ENCODE data around the gene WDR93.

WDR93 gene

DNA sequence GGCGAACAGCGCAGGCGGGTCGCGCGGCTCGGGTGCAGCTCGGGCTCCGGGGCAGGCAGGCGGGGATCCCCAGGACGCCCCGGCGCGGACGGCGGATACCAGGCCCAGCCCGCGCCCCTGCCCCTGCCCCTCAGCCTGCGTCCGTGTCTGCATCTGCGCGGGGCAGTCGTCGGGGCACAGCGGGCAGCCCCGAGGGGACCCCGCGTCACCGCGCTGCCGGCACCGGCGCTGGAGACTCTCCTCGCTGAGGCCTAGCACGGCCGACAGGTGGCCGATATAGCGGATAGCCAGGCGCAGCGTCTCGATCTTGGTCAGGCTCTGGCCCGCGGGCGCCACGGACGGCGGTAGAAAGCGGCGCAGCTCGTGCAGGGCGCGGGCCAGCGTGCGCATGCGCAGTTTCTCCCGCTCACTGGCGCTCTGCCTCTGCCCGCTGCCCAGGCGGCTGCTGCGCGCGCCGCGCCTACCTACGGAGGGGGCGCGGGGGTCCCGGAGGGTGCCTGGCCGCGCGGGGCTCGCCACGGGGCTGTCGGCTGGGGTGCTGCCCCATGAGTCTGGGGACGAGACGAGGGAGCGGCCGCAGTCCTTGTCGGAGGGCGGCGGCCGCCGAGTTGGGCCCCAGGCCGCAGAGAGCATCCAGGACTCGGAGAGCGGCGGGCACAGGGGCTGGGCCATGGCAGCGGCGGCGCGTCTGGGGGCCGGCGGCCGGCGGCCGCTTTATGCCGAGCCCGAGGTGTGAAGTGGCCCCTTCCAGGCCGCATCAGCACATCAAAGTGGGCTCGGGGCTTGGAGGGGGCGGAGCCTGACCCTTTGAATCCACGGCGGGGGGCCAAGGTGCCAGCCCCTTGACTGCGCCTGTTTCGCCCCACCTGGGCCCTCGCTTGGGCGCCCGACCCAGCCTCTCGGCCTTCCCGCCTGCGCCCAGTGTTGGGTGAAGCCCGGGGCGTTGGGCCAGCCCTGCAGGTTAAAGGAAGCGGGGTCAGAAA, 60.2 kb downstream of the WDR93 start, which contains the start of gene MESP1:
TSS of gene MESP1 (minus strand) at position 690 of the 983 bp plus-strand sequence. CDS start at position 672, 18 bp downstream.
- DNase-seq = peak; percentile 74

DNA sequence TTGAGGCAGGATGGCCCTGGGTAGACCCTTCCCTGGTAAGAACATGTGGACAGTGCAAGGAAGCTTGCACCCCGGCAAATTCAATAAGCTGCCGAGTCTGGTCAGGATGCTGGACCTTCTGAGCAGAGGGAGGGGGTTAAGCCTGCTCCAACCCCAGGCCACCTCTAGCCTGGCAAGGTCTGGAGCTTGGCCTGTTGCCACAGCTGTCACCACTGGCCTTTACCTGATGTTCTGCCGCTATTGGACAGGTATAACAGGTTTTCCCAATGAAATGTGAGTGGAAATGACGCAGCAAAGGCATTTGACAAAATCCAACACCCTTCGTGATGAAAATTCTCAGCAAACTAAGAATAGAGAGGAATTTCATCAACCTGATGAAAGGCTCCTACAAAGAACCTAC, 61.1 kb downstream of the WDR93 start:
- no peak for DNase-seq

DNA sequence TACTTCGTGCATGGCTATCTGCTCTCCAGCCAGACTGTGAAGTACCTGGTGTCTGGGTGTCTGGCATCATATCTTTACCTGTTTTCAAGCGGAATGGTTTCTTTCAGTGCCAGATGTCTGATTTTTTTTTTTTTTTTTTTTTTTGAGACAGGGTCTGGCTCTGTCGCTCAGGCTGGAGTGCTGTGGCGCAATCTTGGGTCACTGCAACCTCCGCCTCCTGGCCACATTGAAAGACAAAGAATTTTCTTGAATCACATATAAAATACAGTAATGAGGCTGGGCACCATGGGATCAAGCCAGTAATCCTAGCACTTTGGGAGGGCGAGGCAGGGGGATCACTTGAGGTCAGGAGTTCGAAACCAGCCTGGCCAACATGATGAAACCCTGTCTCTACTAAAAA, 63.2 kb downstream of the WDR93 start:
- no peak for DNase-seq

DNA sequence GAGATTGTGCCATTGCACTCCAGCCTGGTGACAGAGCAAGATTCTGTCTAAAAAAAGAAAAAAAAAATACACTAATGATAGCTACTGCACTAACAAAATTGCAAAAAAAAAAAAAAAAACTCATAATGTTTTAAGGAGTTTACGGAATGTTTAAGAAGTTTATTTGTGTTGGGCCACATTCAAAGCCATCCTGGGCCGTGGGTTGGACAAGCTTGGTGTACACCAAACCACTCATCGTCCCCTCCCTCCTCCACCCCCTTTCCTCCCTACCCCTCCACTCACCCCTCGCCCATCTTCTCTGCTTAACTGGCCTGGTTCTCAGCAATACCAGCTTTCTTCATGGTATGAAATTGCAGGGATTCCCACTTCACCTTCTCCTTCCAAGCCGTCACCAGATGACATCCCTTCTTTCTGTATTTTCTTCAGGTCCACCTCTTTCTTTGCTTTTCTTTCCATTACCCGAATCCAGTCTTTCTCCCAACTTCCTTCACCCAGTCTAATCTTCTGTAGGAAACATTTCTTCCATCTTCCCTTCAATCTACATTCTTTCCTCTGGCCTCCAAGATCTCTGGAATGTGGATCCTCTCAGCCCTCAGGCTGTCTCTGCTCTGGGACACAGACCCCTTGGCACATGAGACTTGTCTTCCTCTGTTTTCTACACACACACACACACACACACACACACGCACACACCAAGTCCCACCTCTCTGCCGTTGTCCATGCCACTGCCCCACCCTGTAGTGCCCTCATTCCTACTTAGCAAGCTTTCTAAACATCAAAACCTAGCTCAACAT, 63.9 kb downstream of the WDR93 start:
- DNase-seq = no peak

DNA sequence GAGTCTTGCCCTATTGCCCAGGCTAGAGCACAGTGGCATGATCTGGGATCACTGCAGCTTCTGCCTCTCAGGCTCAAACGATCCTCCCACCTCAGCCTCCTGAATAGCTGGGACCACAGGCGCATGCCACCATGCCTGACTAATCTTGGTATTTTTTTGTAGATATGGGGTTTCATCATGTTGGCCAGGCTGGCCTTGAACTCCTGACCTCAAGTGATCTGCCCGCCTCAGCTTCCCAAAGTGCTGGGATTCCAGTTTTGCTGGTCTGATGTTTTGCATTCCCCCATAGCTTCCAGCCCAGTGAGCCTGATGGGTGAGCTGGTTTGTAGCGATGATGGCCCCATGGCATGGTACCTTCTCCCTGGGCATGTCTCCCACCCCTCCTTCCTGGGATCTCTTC, 65.1 kb downstream of the WDR93 start:
- DNase-seq = no peak

DNA sequence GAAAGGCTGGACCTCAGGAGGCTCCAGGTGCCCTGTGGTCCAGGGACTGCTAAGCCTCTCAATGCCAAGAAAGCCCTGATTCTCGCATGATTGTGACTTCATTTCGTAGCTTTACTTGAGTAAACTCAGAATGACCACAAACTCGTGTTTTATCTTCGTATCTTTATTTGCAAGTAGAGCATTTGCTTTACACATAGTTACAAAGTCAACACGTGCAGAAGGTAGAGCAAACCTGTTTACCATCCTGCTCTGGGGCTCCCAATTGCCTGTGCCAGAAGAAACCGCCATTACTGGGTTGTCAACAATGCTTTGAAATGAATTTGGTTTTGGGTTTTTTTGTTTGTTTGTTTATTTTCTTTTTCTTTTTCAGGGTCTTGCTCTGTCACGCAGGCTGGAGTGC, 66.3 kb downstream of the WDR93 start:
- DNase-seq = no peak

DNA sequence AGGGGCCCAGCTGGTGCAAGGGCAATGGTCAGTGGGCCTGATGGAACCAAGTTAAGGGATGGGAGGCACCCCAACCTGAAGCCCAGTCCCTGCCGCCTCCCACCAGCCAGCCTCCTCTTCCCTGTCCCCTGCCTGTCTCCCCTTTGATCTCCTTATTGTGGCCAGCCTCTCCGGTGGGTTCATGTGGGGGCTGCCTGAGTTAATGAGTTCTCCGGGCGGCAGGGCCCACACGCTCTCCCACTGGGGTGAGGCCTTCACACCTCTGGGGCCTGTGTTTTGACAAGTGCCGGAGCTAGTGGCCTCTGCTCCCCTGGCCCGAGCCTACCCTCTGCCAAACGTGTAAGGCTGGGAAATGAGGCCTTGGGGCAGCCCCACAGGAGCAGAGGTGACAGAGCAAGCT, 67.7 kb downstream of the WDR93 start:
- no peak for DNase-seq

DNA sequence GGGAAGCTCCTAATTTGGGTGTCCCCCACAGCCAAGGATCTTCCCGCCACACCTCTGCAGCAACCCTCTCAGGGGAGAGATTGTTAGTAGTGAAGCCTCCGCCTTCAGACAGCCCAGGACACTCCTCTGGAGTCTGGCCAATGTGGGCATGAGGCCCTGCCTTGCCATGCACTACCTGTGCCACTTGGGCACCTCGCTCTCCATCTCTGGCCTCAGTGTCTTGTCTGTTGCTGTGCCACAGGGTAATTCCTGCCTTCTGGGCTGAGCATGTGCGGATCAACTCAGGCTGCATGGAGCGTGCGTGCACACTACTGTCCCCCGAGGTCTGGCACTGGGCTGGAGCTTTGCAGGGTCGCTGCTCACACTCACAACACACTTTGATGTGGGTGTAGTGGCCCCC, 68.4 kb downstream of the WDR93 start:
- no peak for DNase-seq

DNA sequence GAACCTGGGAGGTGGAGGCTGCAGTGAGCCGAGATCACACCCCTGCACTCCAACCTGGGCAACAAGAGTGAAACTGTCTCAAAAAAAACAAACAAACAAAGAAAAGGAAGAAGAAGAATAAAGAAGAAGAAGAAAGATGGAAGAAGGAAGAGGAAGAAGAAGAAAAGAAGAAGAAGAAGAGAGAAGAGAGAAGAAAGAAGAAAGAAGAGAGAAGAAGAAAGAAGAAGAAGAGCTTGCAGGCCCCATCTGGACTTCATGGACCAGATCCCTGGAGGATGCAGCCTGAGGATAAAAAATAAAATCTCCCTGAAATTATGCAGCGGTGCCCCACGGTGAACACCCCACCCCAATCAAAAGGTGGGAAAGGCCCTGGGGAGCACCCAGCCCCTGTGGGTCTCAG, 69.2 kb downstream of the WDR93 start:
- no peak for DNase-seq

DNA sequence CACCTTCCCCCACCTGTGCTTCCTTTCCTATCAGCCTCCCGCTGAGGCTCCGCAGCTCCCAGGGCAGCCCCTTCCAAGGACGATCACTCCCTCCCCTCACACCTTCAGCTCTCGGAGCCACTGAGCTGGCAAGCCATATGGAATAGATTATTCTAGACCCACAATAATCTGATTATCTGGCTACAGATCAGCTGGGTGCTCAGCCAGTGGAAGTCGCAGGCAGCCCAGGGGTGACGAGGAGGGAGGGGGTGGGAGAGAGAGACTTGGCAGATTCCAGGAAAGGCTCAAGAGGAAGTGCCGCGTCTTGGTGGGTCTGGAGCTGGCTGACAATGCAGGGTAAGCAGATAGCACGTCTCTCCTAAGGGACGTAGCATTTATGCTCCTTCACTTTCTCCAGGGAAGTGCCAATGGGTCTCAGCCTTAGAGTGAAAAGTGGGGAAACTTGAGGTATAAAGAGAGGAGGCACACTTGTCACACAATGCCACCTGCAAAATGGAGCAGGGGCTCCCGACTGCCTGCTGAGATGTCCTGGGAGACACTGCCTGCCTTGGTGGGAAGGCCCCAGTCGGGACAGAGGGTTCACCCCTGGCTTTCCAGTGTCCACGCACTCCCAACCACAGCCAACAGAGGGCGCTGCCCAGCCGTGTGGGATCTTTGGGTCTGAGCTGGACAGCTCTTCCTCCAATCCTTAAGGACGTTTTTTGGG, 69.8 kb downstream of the WDR93 start:
- no peak for DNase-seq

DNA sequence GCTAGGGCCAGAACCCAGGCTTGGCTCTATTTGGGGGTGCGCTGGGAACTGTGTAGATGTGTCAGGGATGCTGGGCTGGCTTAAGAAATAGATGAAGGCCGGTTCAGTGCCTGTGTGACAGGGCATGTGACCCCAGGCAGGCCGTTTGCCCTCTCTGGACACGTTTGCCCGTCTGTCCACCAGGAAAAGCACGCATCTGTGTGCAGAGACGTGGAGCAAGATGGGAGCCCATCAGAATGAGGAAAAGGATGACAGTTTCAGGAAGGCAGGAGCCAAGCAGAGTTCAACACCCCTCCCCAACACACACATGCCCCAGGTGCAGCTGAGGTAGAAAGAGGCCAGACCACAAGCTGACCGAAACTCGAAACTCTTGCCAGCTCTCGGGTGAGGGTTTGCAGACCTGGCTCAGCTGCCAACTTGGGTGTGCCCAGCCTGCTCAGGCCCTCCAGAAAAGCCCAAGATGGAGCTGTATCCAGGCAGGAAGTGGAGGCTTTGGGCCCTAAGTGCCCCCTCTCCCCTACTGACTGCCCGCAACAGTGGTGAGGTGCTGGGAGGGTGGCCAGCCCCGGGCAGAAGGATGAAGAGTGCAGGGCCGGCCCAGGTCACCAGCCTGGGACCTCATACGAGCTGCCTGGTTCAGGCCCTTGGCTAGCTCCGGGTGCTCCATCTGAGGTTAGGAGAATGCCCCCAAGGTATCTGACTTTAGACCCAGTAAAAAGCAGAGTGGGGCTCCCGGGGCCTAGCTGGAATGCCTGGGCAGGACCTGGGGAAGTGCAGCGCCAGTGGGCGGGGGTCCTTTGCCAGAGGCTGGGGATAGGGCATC, 70.6 kb downstream of the WDR93 start:
- DNase-seq = no peak

DNA sequence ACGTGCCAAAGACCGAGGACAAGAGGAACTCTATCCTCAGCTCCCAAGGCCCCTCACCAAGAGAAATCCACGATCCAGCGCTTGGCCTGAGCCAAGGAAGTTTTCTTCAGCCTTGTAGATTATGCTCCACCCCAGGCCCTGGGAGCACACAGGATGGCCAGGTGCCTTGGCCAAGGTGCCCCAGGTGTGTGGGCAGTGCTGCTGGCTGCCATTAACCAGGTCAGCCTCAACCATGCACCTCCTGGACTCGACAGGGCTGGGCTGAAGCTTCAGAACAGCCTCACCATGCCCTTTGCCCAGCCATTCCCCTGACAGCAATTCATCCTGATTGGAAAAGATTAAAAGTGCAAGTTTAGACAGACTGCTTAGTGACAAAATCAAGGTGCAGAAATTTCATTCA, 71.3 kb downstream of the WDR93 start:
- DNase-seq = no peak

DNA sequence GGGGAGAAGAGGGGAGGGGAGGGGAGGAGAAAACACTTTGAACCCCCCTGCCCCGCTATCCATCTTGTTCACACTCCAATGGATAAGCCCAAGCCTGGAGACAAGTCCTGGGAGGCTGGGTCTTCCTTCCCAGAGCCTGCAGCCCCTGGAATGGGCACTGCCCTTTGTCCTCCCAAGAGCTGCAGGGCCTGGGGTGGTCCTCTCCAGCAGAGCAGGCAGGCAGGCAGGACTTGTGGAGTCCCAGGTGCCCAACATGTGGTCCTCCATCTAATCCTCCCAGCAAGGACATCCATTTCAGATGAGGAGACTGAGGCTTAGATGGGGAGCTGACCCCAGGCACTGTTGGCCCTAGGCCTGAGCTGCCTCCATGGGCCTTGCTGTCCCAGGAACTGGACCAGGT, 75.1 kb downstream of the WDR93 start:
- DNase-seq = no peak

DNA sequence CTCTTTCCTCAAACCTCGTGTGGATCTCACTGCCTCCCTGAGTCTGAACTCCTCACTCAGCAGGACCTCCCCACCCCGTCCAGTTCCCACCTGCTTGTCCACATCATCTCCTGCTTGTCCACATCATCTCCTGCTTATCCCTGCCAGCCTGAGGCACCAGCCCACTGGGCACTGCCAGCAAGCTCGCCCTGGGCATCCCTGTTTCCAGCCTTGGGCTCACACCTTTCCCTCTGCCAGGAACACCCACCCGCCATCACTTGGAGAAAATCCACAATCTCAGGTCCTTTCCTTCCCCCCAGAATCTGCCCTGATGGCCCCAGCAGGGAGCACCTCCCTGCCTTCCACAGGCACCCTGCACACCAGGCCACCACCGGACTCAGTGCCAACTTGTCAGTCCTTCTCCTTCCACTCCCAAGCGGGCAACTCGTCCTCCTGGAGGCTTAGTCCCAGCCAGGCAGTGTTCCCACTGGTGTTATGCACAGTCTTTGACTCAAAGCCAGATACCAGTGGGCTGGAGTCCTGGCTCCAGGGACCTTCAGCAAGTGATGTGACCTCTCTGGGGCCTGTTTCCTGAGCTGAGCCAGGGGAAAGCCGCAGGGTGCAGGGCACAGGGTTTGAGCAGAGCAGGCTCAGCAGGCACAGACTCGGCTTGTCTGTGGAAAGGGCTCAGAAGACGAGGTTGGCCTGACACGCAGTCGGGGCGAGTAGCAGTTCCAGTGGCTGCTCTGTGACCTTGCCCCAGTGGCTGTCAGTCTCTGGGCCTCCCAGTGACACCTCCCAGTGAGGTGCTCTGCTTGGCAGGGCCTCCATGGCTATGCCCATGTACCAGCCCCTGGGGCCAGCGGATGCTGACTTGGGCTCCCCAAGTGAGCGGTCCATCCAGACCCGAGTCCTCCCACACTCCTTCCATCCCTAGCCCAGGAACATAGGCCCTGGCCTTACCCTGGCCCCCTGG, 76.0 kb downstream of the WDR93 start:
- DNase-seq = no peak

DNA sequence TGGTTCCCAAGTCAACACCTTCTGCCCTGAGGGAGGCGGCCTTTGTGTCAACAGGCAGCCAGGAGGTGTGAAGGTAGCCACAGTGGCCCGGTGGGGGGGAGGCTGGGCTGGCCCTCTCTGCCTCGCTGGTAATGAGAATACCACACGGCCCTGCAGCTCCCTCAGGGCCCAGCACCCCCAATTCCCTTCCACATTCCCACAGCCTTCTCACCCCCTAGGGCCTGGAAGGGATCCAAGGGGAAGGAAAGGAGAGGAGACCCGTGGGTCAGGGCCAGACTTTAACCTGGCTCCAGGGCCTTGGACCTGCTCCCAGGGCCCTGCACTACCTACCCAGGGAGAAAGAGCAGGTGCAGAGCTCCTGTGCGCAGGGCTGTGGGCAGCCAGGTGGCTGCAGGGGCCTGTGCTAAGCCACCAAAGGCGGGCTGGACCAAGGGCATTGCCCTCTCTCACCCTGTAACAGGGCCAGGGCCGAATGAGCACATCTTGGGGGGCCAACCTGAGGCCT, 76.9 kb downstream of the WDR93 start:
- DNase-seq = no peak

DNA sequence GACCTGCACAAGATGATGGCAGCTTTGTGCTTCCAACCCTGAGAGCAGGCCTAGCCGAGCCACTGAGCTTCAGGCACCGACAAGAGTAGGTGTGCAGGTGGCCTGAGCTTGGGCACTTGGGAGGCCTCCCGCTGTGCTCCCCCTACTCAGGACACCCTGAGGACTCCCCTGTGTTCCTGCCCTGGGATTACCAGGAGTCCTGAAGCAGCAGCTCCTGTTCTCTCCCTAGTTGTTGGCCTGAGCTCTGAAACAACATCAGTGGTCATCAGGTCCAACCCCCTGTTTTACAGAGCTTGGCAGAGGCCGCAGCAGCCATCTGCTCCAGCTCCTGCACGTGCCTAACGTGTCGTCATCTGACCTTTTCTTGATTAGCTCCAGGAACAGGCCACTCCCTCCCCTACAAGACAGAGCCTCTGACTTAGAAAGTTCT, 77.5 kb downstream of the WDR93 start:
- no peak for DNase-seq

DNA sequence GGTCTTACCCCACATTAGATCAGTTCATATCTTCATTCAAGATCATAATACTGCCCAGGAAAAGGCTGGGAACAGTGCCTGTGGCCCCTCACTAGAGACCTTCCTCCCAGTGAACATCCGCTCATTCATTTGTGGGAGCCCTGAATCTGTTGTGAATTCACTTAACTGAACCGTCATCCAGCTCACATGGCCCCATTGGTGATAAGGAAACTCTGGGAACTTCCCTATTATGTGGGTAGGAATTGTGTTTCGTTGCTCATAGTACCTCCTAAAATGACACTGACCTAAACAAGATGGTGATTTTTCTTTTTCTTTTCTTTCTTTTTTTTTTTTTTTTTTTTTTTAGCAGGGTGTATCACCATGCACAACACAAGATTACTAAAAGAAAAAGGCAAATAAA, 78.8 kb downstream of the WDR93 start:
- DNase-seq = no peak

DNA sequence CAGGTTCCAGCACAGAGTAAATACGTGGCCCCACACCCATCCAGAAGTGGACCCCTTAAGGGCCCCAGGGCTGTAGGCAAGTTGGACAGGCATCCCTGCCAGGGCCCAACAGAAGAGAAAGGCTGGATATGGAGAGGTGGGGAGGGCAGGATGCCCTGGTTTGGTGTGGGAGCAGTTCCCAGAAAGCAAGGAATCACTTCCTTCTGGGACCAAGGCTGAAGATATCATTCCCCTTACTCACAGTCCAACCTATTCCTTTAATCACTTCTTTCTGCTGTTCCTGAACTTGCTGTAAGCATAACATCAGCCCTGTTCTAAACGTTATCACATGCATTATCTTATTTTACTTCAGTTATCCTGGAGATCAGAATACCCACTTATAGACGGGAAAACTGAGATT, 79.4 kb downstream of the WDR93 start:
- DNase-seq = no peak

DNA sequence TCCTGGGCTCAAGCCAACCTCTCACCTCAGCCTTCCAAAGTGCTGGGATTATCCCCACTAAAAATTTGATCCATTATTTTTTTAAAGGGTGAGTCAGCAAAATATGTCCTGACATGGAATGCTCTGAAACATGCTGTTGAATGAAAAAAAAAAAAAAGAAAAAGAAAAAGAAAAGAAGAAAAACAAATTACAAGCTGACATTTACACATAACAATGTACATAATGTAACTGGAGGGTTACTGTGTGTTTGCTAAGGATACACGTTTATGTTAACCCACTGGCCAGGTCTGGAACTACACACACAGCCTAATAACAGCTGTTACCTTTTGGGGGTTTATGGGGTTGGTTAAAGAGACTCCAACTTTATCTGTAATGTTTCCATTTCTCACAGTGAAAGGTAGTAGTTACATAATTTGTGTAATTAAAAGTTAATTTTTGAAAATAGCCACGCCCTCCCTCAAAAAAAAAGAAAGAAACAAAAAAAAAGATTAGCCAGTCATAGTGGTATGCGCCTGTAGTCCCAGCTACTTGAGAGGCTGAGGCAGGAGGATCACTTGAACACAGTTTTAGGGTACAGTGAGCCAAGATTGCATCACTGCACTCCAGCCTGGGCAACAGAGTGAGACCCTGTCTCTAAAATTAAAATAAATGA, 82.4 kb downstream of the WDR93 start:
- no peak for DNase-seq

DNA sequence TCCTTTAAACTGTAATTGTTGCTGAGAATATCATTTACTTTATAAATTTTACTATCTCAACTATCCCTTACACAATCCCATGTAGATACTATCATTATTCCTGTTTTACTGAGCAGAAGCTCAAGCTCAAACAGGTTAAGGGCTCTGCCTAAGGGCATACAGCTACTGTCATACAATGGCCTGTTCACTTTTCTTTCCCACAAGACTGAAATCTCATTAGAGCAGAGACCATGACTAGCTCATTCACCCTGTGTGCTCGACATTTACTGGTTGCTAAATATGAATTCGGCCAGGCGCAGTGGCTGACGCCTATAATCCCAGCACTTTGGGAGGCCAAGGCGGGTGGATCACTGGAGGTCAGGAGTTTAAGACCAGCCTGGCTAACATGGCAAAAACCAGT, 83.9 kb downstream of the WDR93 start:
- no peak for DNase-seq
